Retina (tissue), 1 donor: ENCODE measurements around the gene TRIM43.
"Not testable (repeated sequence)": the region's sequence is repeated elsewhere in the genome, so short reads cannot be mapped to it uniquely, and the experiment has no call there.

Source experiments
- DNase-seq: peaks from one replicate; pipeline ENCODE4 v3.0.0-alpha.2; 2016

Gene TRIM43

DNA sequence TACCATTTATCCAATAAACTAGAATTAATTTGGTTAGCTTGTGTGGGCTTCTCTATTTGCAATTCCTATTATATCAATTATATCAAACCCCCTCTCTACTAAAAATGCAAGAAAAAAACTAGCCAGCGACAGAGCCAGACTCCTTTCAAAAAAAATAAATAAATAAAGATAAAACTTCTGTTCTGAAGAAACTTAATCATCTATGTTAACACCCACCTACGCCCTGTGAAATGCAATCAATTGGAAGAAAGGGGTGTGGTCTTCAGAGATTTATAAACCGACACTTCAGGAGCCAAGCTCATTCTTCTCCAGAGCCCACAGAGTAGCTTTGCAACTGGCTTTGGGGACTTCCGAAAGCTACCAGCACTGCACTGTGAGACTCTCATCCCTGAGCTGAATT is at the start of gene TRIM43:
Gene TRIM43 (plus strand): TSS at position 301 of the 400 bp plus-strand sequence. CDS start 2,023 bp downstream, outside the sequence.
- DNase-seq = not testable (repeated sequence)

GRCh38 chr2:95551055-95551568 is 40.7 kb upstream of the TRIM43 start:
- no peak for DNase-seq

- DNase-seq = no peak
Observed at GRCh38 chr2:95552911-95553310, 38.9 kb upstream of the TRIM43 start.

DNA sequence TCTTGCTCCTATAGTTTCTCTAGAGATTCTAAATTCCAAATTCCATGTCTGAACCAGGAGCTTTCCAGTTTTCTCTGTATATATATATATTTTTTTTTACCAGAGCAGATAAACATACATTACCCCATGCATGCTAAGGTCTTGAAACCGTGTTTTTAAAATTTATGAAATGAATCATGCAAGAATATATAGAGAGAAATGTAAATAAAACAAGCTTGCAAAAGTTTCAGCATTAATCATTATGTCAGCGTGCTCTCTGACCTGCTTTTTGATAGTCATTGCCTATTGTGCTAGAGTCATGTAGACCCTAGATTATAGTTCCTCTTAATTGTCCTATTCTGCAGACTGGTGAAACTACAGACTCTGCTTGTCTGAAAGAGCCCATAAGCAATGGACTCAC is 22.6 kb upstream of the TRIM43 start:
- DNase-seq = no peak

- no peak for DNase-seq
Observed at GRCh38 chr2:95573866-95574265, 17.9 kb upstream of the TRIM43 start.

GRCh38 chr2:95574506-95574905 is 17.3 kb upstream of the TRIM43 start:
- DNase-seq = no peak

GRCh38 chr2:95575857-95576256 is 15.9 kb upstream of the TRIM43 start:
- DNase-seq = no peak

DNA sequence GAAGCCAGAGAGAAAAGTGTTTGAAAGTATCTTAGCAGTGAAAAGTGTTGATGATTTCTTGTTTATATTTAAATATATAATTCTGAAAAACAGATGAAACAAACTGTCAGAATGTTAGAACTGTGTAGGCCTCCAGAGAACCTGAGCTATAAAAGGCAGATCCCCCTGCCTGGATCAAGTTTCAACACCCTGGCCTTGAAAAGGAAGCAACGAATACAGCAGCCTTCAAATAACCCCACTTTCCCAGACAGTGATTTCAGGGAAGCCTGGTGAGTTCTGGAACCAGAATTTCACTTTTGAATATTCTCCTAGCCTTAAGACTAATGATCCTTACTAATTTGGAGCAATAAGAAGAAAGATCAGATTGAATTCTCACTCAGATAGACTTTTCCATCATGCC is 13.3 kb upstream of the TRIM43 start:
- no peak for DNase-seq

GRCh38 chr2:95583545-95583944 is 8.3 kb upstream of the TRIM43 start:
- not testable (repeated sequence) for DNase-seq

- DNase-seq = not testable (repeated sequence)
Observed at GRCh38 chr2:95584321-95584720, 7.5 kb upstream of the TRIM43 start.

DNA sequence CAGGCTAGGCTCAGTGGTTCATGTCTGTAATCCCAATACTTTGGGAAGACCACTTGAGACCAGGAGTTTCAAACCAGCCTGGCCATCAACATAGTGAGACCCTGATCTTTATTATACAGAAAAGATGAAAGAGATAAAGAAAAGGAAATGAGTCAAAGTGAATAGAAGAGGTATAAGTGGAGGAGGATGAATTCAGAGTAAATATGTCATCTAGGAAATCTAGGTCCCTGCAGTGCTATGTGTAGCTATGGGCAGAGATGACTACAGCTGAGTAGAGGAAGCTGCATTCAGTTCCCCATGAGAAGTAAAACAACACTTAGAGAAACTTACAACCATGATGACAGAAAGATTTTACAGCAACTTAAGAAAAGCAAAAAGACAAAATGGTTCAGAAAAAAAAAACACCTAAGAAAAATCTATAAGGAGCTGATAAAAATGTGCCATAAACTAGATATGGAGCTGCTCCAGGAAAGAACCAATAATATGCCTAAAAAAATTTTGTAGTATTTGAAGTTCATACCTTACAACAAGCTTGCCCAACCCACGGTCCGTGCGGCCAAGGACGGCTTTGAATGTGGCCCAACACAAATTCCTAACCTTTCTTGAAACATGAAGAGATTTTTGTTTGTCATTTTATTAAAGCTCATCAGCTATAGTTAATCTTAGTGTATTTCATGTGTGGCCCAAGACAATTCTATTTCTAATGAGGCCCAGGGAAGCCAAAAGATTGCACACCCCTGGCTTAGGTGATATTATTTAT is 1.8 kb upstream of the TRIM43 start:
- DNase-seq = not testable (repeated sequence)

DNA sequence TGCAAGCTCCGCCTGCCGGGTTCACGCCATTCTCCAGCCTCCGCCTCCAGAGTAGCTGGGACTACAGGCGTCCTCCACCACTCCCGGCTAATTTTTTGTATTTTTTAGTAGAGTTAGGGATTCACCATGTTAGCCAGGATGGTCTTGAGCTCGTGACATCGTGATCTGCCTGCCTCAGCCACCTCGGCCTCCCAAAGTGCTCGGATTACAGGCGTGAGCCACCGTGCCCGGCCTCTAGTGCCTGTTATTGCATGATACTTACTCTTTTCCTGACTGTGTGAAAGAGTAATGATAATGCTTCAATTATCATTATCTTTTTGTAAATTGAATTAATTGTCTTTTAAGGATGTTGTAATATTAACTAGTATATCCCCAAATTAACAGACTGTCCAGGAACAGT is 1.2 kb downstream of the TRIM43 start:
- not testable (repeated sequence) for DNase-seq

DNA sequence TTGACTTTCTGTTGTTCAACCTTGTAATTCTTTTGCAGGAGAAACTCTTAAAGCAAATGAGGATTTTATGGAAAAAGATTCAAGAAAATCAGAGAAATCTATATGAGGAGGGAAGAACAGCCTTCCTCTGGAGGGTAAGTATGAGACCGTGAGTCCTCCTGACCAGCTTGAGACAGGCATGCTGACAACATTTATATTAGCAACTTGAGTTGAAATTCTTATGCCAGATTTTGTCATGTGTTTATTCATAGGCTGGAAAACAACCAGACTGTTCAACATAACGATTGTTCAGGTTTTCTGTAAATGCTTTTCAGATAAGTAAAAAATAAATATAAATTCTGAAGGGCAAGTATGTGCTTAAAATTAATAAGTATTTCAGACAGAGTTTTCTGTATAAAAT is 3.2 kb downstream of the TRIM43 start:
- not testable (repeated sequence) for DNase-seq

DNA sequence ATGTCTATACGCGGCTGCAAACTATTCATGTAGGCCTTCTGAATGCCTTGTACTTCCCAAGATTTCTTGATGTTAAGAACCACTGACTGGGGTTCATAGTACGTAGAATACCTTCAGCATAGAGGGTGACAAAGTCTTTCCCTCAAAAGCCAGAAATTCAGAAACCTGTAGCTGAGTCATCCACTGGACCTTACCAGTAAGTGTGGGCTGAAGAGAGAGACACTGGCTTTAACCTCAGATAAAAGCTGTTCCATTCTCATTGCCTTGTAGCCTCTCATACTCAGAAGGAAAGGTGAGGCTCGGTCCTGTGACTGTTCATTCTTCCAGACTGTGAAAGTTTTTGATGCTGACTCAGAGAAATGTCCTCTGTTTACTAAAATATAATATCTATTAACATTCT is 9.5 kb downstream of the TRIM43 start:
- DNase-seq = not testable (repeated sequence)

- DNase-seq = not testable (repeated sequence)
Observed at GRCh38 chr2:95602146-95602545, 10.3 kb downstream of the TRIM43 start.

DNA sequence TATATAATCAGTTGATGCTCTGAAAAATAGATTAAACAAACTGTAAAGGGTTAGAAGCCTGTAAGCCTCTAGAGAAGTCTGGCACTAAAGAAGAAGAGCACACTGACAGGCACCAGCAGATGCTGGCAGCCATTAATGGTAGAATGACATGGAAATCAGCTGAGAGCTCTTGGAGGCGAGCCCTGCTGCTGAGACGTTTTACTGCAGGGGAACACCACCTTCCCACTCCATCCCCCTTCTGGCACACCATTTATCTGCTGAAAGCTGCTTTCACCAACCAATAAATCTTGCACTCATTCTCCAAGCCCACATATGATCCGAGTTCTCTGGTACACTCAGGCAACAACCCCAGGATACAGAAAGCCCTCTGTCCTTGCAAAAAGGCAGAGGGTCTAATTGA is 16.6 kb downstream of the TRIM43 start:
- DNase-seq = not testable (repeated sequence)

GRCh38 chr2:95609764-95610163 is 18.0 kb downstream of the TRIM43 start:
- DNase-seq = not testable (repeated sequence)

GRCh38 chr2:95613048-95613447 is 21.2 kb downstream of the TRIM43 start:
- not testable (repeated sequence) for DNase-seq

- not testable (repeated sequence) for DNase-seq
Observed at GRCh38 chr2:95622728-95623127, 30.9 kb downstream of the TRIM43 start.

DNA sequence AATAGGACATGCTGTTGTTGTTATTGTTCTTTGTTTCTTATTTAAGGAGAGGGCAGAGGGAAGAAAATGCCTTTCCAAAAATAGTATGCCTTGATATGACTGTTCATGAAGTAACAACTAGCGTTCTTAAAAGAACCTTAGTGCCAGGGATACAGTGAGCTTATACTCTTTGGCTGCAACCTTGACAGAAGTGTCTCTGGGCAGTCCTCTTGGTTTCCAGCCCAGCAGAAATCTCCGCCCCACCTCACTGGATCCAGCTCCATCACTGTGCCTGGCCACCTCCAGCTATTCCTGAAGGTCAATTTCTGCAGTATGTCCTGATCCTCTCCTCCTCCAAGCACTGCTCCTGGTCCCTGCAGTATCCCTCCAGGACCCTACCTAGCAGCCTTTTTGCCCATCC is 39.2 kb downstream of the TRIM43 start:
- not testable (repeated sequence) for DNase-seq

GRCh38 chr2:95633626-95634259 is 41.9 kb downstream of the TRIM43 start:
- not testable (repeated sequence) for DNase-seq

- DNase-seq = not testable (repeated sequence)
Observed at GRCh38 chr2:95640515-95641288, 48.9 kb downstream of the TRIM43 start.

DNA sequence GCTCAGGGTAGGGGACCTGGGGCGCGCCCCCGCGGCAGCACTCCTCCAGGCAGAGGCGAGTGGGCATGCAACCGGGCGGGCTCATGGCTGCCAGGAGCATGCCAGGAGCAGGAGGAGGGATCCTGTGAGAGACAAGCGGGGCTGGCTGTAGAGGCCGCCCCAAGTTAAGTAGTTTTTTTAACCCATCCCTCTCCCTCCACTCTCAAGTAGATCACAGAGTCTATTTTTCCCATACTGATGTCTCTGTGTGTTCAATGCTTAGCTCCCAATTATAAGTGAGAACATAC is 49.4 kb downstream of the TRIM43 start:
- not testable (repeated sequence) for DNase-seq
